A673 (cell line): ENCODE results near the gene MGAT3. TPM values are rescaled to one million over a fixed set of nuclear protein-coding genes. Genes with fewer than 3 reads are reported as not detected.

Experiments
- BruUV-seq: library from RNA; stranded (reverse); fragments of 400-500 nt; replicated peaks from 2 replicates; lab custom pipeline; 2021; lab: Mats Ljungman, UMichigan
- CTCF ChIA-PET: fragments of 300-600 bp; sonication (Branson Sonifier 250); formaldehyde crosslinking; loops from one replicate; lab custom pipeline; 2022; ENCODE audit warnings: antibody characterized with exemption; lab: Charles Lee
- POLR2A ChIA-PET: fragments of 300-600 bp; sonication (Branson Sonifier 250); formaldehyde crosslinking; loops from one replicate; lab custom pipeline; 2022; ENCODE audit warnings: antibody characterized with exemption; ENCODE audit not compliant: low non-redundant PET; lab: Charles Lee
- DNase-seq: peaks from one replicate; pipeline ENCODE4 v3.0.0-alpha.2; 2015; ENCODE audit warnings: low spot score
- H3K27ac ChIP-seq: fragments of 200-600 bp; sonication (generic); 2 replicates; pipeline ENCODE4 v1.5.1; 2016; ENCODE audit warnings: mixed run types, low read depth, mild to moderate bottlenecking, mixed read lengths, antibody characterized with exemption, low read length; ENCODE audit not compliant: poor library complexity, severe bottlenecking
- H3K27me3 ChIP-seq: fragments of 200-600 bp; sonication (generic); replicated peaks from 2 replicates; pipeline ENCODE4 v1.6.1; 2017; ENCODE audit warnings: mixed run types, low read depth, mild to moderate bottlenecking, mixed read lengths, antibody characterized with exemption, low read length; ENCODE audit not compliant: insufficient read depth, poor library complexity
- H3K36me3 ChIP-seq: fragments of 200-600 bp; sonication (generic); 2 replicates; pipeline ENCODE4 v1.6.1; 2016; ENCODE audit warnings: mixed run types, mild to moderate bottlenecking, mixed read lengths, antibody characterized with exemption, low read length; ENCODE audit not compliant: insufficient read depth, poor library complexity, severe bottlenecking
- H3K4me1 ChIP-seq: fragments of 200-600 bp; sonication (generic); 2 replicates; pipeline ENCODE4 v1.6.1; 2017; ENCODE audit warnings: mixed run types, mild to moderate bottlenecking, mixed read lengths, antibody characterized with exemption, low read length; ENCODE audit not compliant: insufficient read depth, poor library complexity, severe bottlenecking
- H3K4me3 ChIP-seq: fragments of 200-600 bp; sonication (generic); 2 replicates; pipeline ENCODE4 v1.5.1; 2016; ENCODE audit warnings: low read depth, mixed run types, mild to moderate bottlenecking, mixed read lengths, low read length; ENCODE audit not compliant: poor library complexity, severe bottlenecking
- H3K9me3 ChIP-seq: fragments of 200-600 bp; sonication (generic); 2 replicates; pipeline ENCODE4 v1.6.1; 2016; ENCODE audit warnings: mixed run types, low read depth, mild to moderate bottlenecking, mixed read lengths, antibody characterized with exemption, low read length; ENCODE audit not compliant: poor library complexity, severe bottlenecking
- CTCF ChIP-seq: fragments of 300-800, 200-600 bp; sonication (generic); conservative IDR thresholded peaks from 2 replicates; pipeline ENCODE4 v1.5.1; 2017; ENCODE audit warnings: low read depth, mild to moderate bottlenecking, antibody characterized with exemption, low read length, moderate library complexity, mixed read lengths
- EZH2 ChIP-seq: fragments of 200-600 bp; sonication (generic); IDR thresholded peaks from 2 replicates; pipeline ENCODE4 v1.6.1; 2017; ENCODE audit warnings: borderline replicate concordance, low read depth, mild to moderate bottlenecking, mixed read lengths, antibody characterized with exemption, low read length; ENCODE audit not compliant: poor library complexity, severe bottlenecking
- intact Hi-C: fragments of 100-400 bp; cut with micrococcal nuclease; formaldehyde crosslinking; loops from one replicate; pipeline ENCODE4 v1.10.0; 2022; ENCODE audit not compliant: unreplicated experiment
- total RNA-seq: library from RNA; stranded (reverse); gene quantifications from 2 replicates; pipeline ENCODE4 v1.2.3, GENCODE V29; 2021

Gene MGAT3
- total RNA-seq, 1 experiment from 2014 or later, result 2.7 TPM

GRCh38 chr22:39429916-39430575 lies 26.8 kb upstream of the MGAT3 start:
- intact Hi-C loops, result no loop called here
- CTCF ChIA-PET, result no interaction called here
- Histone ChIP-seq H3K9me3 (no peaks in the 10 kb centered on the region), H3K27ac (peak overlapping the region; percentile 47), H3K36me3 (peaks cover 36% of the 10 kb centered on the region), H3K4me3 (no peak overlapping the region), H3K27me3 (no peaks in the 10 kb centered on the region), H3K4me1 (peaks cover 22% of the 10 kb centered on the region)
- POLR2A ChIA-PET, result no interaction called here
- BruUV-seq, result no TSS peak
- TF ChIP-seq CTCF (no peak), EZH2 (no peak)
- DNase-seq, result no peak

GRCh38 chr22:39430576-39431150 lies 26.1 kb upstream of the MGAT3 start:
- intact Hi-C loops, result no loop called here
- no peak for DNase-seq
- Histone ChIP-seq H3K27me3 (no peaks in the 10 kb centered on the region), H3K36me3 (peaks cover 36% of the 10 kb centered on the region), H3K27ac (no peak overlapping the region), H3K9me3 (no peaks in the 10 kb centered on the region), H3K4me3 (no peak overlapping the region), H3K4me1 (peaks cover 22% of the 10 kb centered on the region)
- TF ChIP-seq CTCF, result no peak
- no peak for TF ChIP-seq EZH2
- BruUV-seq, result no TSS peak
- POLR2A ChIA-PET, result no interaction called here
- CTCF ChIA-PET, result no interaction called here

GRCh38 chr22:39431216-39431801 lies 25.5 kb upstream of the MGAT3 start:
- TSS peak; percentile 34 for BruUV-seq
- Histone ChIP-seq H3K4me1 (peaks cover 22% of the 10 kb centered on the region), H3K36me3 (peaks cover 36% of the 10 kb centered on the region), H3K27me3 (no peaks in the 10 kb centered on the region), H3K27ac (no peak overlapping the region), H3K4me3 (no peak overlapping the region), H3K9me3 (no peaks in the 10 kb centered on the region)
- TF ChIP-seq EZH2 (no peak), CTCF (no peak)
- ChIA-PET CTCF (no interaction called here), POLR2A (no interaction called here)
- DNase-seq, result no peak
- intact Hi-C loops, result no loop called here
